ENCODE results near the gene DUSP28.

GRCh38 chr2:240591784-240592183, 31.6 kb downstream of the DUSP28 start:
- TF ChIP-seq CTCF (IDR thresholded peaks at IDR 0.05) (no peak), POLR2A (IDR thresholded peaks at IDR 0.05) (no peak), POLR2AphosphoS5 (IDR thresholded peaks at IDR 0.05) (no peak)
